ENCODE measurements around the gene SVEP1. TPM values are rescaled to one million over a fixed set of nuclear protein-coding genes. Genes with fewer than 3 reads are reported as not detected.
A peak's percentile ranks its signal among the peaks of the same experiment; 100 is the strongest.

The SVEP1 gene
- total and polyA plus RNA-seq, 4 donors: 3.3 to 38.9 (median 19.6) TPM

DNA sequence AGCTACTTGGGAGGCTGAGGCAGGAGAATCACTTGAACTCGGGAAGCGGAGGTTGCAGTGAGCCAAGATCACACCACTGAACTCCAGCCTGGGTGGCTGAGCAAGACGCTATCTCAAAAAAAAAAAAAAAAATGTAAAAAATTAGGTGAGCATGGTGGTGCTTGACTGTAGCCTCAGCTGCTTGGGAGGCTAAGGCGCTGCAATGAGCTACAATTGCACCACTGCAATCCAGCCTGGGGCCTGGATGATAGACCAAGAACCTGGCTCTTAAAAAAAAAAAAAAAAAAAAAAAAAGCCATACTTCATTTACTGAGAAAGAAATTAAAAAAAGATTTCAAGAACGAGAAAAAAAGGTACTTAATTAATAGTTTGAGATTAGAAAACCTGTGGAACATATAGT is 62.1 kb downstream of the SVEP1 start:
- DNase-seq (no peak), ATAC-seq (ENCODE audit: insufficient read depth, low FRiP score) (no peak)
- TF ChIP-seq, protein P1, sequence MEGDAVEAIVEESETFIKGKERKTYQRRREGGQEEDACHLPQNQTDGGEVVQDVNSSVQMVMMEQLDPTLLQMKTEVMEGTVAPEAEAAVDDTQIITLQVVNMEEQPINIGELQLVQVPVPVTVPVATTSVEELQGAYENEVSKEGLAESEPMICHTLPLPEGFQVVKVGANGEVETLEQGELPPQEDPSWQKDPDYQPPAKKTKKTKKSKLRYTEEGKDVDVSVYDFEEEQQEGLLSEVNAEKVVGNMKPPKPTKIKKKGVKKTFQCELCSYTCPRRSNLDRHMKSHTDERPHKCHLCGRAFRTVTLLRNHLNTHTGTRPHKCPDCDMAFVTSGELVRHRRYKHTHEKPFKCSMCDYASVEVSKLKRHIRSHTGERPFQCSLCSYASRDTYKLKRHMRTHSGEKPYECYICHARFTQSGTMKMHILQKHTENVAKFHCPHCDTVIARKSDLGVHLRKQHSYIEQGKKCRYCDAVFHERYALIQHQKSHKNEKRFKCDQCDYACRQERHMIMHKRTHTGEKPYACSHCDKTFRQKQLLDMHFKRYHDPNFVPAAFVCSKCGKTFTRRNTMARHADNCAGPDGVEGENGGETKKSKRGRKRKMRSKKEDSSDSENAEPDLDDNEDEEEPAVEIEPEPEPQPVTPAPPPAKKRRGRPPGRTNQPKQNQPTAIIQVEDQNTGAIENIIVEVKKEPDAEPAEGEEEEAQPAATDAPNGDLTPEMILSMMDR (IDR thresholded peaks at IDR 0.05; ENCODE audit: control extremely low read depth, extremely low read depth): no peak
- Histone ChIP-seq H3K9ac (ENCODE audit: insufficient read depth in 1 of 2, low read length in 2 of 2) (no peak overlapping the region), H3K4me1 (ENCODE audit: control insufficient read depth in 5 of 5, insufficient read depth in 5 of 5, low read length in 5 of 5) (peaks cover 0 to 21% (median 0%) of the 10 kb centered on the region in 5 donors), H3K4me3 (no peak overlapping the region), H3K9me3 (ENCODE audit: control insufficient read depth in 4 of 4, insufficient read depth in 3 of 4, low read length in 3 of 4) (no peaks in the 10 kb centered on the region), H3K27ac (ENCODE audit: low read depth in 1 of 2, low read length in 1 of 2) (no peak overlapping the region), H3K36me3 (ENCODE audit: control insufficient read depth in 4 of 4, insufficient read depth in 4 of 4, low read length in 4 of 4) (peaks cover 0 to 11% (median 3%) of the 10 kb centered on the region in 4 donors), H3K27me3 (ENCODE audit: control insufficient read depth in 3 of 3, insufficient read depth in 3 of 3, low read length in 2 of 3) (no peaks in the 10 kb centered on the region)
- WGBS, 2 donors: 92 to 95% methylated on average over 5 of the region's 5 CpGs

DNA sequence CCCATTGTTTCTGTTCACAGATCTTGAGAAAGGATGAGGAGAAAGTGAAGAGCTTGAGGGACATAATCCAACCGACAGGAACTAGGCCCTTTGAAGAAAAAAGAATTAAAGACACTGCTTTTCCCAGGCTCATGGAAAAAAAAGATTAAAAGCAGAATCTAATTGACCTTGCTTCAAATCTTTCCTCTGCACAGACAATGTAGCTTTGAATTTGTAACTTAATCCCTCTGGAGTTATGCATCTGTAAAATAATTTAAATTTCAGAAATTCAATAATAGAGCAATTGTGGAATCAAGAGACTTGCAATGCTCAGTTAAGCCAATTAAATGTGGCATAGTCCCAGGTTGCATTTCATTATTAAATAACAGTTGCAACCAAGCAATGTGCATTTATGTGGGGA is 64.6 kb downstream of the SVEP1 start:
- no peak overlapping the region for H3K27ac ChIP-seq (ENCODE audit: low read depth in 1 of 2, low read length in 1 of 2)
- DNase-seq: no peak
- H3K36me3 ChIP-seq (ENCODE audit: control insufficient read depth in 4 of 4, insufficient read depth in 4 of 4, low read length in 4 of 4): peaks cover 0 to 24% (median 7%) of the 10 kb centered on the region in 4 donors
- no peak overlapping the region for H3K9ac ChIP-seq (ENCODE audit: insufficient read depth in 1 of 2, low read length in 2 of 2)
- no peaks in the 10 kb centered on the region for H3K27me3 ChIP-seq (ENCODE audit: control insufficient read depth in 3 of 3, insufficient read depth in 3 of 3, low read length in 2 of 3)
- no peaks in the 10 kb centered on the region for H3K9me3 ChIP-seq (ENCODE audit: control insufficient read depth in 4 of 4, insufficient read depth in 3 of 4, low read length in 3 of 4)
- ATAC-seq (ENCODE audit: insufficient read depth, low FRiP score): no peak
- H3K4me3 ChIP-seq: no peak overlapping the region
- peaks cover 0 to 10% (median 1%) of the 10 kb centered on the region in 5 donors for H3K4me1 ChIP-seq (ENCODE audit: control insufficient read depth in 5 of 5, insufficient read depth in 5 of 5, low read length in 5 of 5)
- TF ChIP-seq, protein P1 (IDR thresholded peaks at IDR 0.05; ENCODE audit: control extremely low read depth, extremely low read depth): no peak
- WGBS, 2 donors: 62 to 63% methylated on average over 1 of the region's 1 CpG

DNA sequence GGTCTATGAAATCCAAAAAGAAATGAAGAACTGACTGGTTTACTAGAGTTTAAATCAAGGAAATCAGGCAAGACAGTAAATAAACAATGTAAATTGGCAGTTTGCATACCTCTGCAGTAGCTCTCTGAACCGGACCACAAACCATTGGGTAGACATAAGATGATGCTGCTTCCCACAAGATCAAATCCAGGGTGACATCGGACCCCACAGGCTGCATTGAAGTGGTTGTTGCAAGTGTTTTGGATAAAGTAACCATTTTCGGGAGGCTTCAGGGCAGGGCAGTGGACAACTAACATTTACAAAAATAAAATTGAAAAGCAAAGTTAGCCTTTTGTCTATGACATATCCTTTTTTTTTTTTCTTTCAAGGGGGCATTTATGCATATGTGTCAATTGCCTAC is 66.7 kb downstream of the SVEP1 start:
- H3K4me3 ChIP-seq: no peak overlapping the region
- peaks cover 0 to 24% (median 7%) of the 10 kb centered on the region in 4 donors for H3K36me3 ChIP-seq (ENCODE audit: control insufficient read depth in 4 of 4, insufficient read depth in 4 of 4, low read length in 4 of 4)
- no peak for DNase-seq
- 82 to 87% methylated on average over 3 of the region's 3 CpGs for WGBS, 2 donors
- TF ChIP-seq, protein P1 (IDR thresholded peaks at IDR 0.05; ENCODE audit: control extremely low read depth, extremely low read depth): no peak
- no peaks in the 10 kb centered on the region for H3K27me3 ChIP-seq (ENCODE audit: control insufficient read depth in 3 of 3, insufficient read depth in 3 of 3, low read length in 2 of 3)
- no peak overlapping the region for H3K9ac ChIP-seq (ENCODE audit: insufficient read depth in 1 of 2, low read length in 2 of 2)
- H3K27ac ChIP-seq (ENCODE audit: low read depth in 1 of 2, low read length in 1 of 2): no peak overlapping the region
- H3K4me1 ChIP-seq (ENCODE audit: control insufficient read depth in 5 of 5, insufficient read depth in 5 of 5, low read length in 5 of 5): peaks cover 0 to 1% (median 0%) of the 10 kb centered on the region in 5 donors
- H3K9me3 ChIP-seq (ENCODE audit: control insufficient read depth in 4 of 4, insufficient read depth in 3 of 4, low read length in 3 of 4): no peaks in the 10 kb centered on the region
- no peak for ATAC-seq (ENCODE audit: insufficient read depth, low FRiP score)

DNA sequence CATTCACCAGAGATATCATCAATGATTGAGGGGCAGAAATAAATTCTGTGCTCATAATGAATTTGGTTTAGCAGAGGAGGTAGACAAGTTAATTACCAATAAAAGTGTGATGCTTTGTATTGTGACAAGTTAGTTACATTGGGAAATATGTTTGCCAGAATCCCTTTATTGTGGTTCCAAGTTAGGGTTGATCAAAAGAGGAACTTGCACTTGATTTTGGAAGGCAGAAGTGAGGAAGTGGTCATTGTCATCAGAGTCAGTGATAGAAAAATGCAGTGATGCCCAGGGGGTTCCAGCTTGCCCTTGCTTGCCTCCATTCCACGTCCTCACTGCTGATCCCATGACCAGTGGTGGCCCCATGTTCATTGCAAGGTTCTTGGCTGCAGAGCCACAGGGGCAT is 69.7 kb downstream of the SVEP1 start:
- peaks cover 0 to 24% (median 7%) of the 10 kb centered on the region in 4 donors for H3K36me3 ChIP-seq (ENCODE audit: control insufficient read depth in 4 of 4, insufficient read depth in 4 of 4, low read length in 4 of 4)
- no peak overlapping the region for H3K9ac ChIP-seq (ENCODE audit: insufficient read depth in 1 of 2, low read length in 2 of 2)
- TF ChIP-seq, protein P1 (IDR thresholded peaks at IDR 0.05; ENCODE audit: control extremely low read depth, extremely low read depth): no peak
- H3K27ac ChIP-seq (ENCODE audit: low read depth in 1 of 2, low read length in 1 of 2): no peak overlapping the region
- no peak overlapping the region for H3K4me3 ChIP-seq
- H3K27me3 ChIP-seq (ENCODE audit: control insufficient read depth in 3 of 3, insufficient read depth in 3 of 3, low read length in 2 of 3): no peaks in the 10 kb centered on the region
- ATAC-seq (ENCODE audit: insufficient read depth, low FRiP score) (peak; percentile 19), DNase-seq (no peak)
- WGBS, 2 donors: 45 to 59% methylated on average over 1 of the region's 1 CpG
- H3K4me1 ChIP-seq (ENCODE audit: control insufficient read depth in 5 of 5, insufficient read depth in 5 of 5, low read length in 5 of 5): peaks cover 0 to 1% (median 0%) of the 10 kb centered on the region in 5 donors
- H3K9me3 ChIP-seq (ENCODE audit: control insufficient read depth in 4 of 4, insufficient read depth in 3 of 4, low read length in 3 of 4): no peaks in the 10 kb centered on the region

Measured in lung (tissue), 12 donors.